Stimulated activated CD4-positive, alpha-beta T cell treated with anti-CD3 and anti-CD28 coated beads, TNF-alpha, amount 100 ng/mL, for 48 hours (primary cell): ENCODE results near the gene LYL1.
"Not testable (repeated sequence)": the region's sequence is repeated elsewhere in the genome, so short reads cannot be mapped to it uniquely, and the experiment has no call there.

Experiments
- DNase-seq, 3 donors: peaks; one replicate each; pipeline ENCODE4 v3.0.0-alpha.2; 2020; ENCODE audit warnings: low read depth in 3 of 3

Gene LYL1

GRCh38 chr19:13102666-13103580 lies at the start of gene LYL1:
LYL1 (minus strand) TSS chr19:13102858; CDS start chr19:13101171, 1,687 bp downstream.
- no peak for DNase-seq

- DNase-seq, result peak; percentile 91 to 92 (median 91)
These were observed 49.1 kb upstream of the LYL1 start for GRCh38 chr19:13151605-13152355.

GRCh38 chr19:13150931-13151604 lies 48.4 kb upstream of the LYL1 start:
- DNase-seq, result no peak

DNA sequence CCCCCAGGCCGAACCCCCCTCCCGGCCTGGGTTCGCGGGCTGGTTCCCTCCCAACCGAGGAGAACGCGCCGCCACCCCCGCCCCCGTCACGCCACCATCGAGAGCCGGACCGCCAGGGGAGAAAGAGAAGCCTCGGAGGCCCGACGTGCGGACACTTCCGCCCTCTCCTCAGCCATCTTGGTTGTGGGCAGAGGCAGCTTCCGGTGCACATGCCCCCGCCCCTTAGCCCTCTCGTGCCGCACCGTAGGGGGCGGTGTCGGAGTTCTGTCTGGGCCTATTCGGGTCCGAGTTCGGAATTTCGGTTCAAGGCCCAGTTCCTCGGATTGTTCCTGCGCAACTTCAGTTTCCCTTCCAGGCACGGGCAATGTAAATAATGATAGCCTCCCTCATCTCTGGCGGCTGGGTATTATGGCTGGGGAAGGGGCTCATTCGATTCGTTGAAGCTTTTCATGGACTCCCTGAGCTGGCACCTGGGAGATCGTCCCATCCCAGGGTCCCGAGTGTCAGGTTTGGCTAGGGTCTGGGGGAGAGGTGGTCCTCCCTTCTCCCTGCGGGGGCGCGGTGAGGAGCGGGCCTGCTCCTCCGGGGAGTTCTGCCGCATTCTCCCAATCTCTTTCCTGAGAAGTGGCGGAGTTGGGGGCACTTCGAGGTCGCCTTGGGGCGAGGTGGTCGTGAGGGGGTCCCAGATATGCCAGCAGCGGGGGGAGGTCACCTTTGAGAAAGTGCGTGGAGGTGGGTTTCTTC lies 47.7 kb upstream of the LYL1 start, which contains the start of the genes IER2 and STX10:
Gene IER2, plus strand, starts transcription at position 225 of the 744 bp plus-strand sequence. CDS start 2,776 bp downstream, outside the sequence.
Gene STX10, minus strand, starts transcription at position 189 of the 744 bp plus-strand sequence. CDS start 202 bp downstream, outside the sequence.
- peak; percentile 87 to 89 (median 88) for DNase-seq

DNA sequence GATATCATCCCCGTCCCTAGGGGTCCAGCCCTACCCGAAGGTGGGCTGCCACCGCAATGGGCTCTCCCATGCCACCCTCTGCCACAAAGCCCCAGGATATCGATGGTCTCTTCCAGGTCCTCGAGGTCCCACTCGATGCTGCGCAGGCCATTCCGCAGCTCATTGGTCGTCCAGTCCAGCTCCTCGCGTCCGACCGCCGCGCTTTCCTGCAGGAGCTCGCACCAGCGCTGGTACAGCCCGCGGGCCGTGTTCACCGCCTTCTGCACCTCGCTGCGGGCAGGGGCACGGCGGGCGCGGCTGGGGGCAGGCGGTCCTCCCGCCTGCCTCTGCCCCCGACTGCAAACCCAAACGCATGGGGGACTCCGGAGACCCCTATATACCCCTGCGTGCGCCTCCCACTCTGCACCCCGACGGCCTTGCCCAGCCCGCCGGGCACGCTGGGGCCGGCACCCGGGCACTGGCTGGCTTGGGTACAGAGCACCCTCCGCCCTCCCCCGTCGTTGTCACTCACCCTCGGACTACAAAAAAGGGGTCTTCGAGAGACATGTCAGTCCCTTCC lies 47.0 kb upstream of the LYL1 start:
- DNase-seq, result no peak

GRCh38 chr19:13149173-13149627 lies 46.5 kb upstream of the LYL1 start:
- not testable (repeated sequence) for DNase-seq

DNA sequence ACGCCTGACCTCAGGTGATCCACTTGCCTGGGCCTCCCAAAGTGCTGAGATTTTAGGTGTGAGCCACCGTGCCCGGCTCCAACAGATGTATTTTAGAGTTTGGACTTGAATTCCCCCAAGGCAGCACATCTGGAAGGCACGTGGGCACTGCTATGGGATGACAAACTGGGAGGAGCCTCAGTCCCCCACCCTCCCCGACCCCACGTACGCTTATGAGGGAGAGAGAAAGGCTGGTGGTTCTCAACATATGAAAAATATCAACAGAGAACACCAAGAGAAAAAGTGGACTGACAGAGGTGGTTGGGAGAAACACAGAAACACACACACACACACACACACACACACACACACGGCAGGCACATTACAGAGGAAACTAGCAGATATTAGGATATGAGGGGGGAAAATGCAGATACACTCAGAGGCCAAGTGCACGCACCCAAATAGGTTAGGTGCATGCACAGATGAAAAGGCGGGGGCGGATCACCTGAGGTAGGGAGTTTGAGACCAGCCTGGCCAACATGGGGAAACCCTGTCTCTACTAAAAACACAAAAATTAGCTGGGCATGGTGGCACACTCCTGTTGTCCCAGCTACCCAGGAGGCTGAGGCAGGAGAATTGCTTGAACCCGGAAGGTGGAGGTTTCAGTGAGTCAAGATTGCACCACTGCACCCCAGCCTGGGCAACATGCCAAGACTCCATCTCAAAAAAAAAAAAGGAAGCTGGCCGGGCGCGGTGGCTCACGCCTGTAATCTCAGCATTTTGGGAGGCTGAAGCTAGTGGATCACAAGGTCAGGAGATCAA lies 44.3 kb upstream of the LYL1 start:
- DNase-seq, result no peak

DNA sequence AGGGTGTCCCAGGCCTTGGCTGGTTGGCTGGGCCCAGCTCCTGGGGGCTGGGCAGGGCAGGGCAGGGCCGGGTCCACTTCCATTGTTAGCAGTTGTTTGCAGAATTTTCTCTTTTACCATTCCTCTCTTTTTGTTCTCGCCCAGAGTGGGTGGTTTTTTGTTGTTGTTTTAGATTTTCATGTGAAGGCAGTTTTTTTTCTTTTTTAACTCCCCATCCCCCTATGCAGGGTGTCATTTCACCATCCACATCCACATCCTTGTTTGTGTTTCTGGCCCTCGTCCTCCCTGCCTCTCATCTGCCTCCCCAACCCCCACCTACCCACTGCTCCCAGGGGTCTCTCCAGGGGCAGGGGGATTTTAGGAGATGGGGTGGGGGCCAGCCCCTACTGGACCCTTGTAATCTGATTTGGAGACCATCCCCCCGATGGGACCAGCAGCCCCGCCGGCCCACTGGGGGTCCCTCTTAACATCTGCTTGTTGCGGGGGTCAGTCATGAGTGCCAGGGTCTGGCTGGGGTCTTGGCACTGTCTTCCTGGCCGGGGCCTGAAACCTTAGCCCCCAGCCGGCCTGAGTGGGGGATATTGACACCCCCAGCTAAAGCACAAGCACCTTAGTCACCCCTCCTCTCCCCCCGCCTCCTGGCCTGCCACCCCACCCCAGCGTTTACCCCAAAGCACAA lies 37.1 kb upstream of the LYL1 start:
- no peak for DNase-seq

- DNase-seq, result no peak
These were observed 36.2 kb upstream of the LYL1 start for GRCh38 chr19:13138916-13139198.

- no peak for DNase-seq
These were observed 35.7 kb upstream of the LYL1 start for GRCh38 chr19:13138171-13138915.

- no peak for DNase-seq
These were observed 34.7 kb upstream of the LYL1 start for GRCh38 chr19:13137290-13137794.

DNA sequence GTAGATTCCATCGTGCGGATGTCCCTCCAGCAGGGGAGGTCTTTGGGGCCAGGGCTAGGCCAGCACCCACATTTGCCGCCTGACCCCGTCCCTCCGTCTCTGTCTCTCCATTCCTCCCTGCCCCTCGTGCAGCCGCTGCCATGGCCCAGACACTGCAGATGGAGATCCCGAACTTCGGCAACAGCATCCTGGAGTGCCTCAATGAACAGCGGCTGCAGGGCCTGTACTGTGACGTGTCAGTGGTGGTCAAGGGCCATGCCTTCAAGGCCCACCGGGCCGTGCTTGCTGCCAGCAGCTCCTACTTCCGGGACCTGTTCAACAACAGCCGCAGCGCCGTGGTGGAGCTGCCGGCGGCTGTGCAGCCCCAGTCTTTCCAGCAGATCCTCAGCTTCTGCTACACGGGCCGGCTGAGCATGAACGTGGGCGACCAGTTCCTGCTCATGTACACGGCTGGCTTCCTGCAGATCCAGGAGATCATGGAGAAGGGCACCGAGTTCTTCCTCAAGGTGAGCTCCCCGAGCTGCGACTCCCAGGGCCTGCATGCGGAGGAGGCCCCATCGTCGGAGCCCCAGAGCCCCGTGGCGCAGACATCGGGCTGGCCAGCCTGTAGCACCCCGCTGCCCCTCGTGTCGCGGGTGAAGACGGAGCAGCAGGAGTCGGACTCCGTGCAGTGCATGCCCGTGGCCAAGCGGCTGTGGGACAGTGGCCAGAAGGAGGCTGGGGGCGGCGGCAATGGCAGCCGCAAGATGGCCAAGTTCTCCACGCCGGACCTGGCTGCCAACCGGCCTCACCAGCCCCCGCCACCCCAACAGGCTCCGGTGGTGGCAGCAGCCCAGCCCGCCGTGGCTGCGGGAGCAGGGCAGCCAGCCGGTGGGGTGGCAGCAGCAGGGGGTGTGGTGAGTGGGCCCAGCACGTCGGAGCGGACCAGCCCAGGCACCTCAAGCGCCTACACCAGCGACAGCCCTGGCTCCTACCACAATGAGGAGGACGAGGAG lies 32.7 kb upstream of the LYL1 start:
- no peak for DNase-seq

DNA sequence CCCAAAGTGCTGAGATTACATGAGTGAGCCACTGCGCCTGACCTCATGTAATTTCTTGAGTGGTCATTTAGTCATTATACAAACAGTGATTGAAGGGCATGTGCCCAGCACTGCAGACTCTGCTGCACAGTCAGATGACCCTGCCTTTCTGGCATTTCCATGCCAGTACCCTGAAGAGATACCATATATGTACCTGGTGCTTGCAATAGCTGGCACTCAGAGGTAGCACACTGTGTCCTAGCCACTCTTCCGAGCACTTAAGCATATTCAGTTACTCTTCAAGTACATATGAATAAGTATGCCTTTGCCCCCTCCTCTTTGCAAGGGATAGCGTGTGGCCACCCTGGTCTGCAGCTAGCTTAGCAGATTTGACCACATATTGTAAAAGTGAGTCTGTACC lies 32.0 kb upstream of the LYL1 start:
- DNase-seq, result no peak

DNA sequence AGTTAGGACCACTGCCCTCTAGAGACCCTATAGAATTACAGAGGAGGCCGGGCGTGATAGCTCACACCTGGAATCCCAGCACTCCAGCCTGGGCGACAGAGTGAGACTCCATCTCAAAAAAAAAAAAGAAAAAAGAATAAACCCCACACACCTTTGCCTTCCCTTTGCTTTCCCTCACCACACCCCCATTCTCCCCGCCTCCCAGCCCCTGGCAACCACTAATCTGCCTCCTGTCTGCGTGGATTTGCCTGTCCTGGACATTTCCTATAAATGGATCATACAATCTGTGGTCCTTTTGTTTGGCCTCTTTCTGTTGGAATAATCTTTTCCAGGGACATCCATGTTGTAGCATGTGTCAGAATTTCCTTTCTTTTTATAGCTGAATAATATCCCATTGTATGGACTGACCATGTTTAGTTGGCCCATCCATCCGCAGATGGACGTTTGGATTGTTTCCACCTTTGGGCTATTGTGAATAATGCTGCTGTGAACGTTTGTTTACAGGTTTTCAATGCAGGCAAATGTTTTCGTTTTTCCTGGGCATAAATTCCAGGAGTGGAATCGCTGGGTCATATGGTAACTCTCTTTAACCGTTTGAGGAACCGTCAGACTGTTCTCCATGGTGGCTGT lies 30.7 kb upstream of the LYL1 start:
- no peak for DNase-seq

DNA sequence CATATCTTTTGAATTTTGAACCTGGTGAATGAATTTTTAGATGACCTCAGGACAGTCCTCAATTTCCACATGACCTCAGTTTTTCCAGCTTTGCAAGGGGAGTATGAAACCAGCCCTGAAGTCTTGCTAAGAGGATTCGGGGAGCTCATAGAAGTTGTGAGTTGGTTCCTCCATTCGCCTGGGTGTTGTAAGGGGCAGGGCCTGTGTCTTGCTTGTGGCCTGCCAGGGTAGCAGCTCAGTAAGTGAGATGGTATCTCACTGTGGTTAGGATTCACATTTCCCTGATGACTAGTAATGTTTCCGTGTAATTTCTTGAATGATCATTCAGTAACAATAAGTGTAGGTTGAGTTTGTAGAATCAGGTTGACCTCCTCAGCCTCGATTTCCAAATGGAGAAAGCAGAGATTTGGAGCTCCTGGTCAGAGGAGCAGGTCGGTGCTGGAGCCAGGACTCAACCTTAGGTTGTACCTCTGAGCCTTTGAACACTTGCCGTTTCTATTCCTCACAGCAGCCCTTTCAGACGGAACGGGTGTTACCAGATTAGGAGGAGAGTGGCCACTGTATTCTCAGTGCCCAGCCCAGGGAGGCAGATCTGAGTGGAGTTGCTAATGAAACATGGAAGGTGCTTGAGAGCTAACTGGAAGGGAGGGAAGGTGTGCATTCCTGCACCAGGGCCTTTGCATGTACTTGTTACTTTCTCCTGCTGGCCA lies 30.0 kb upstream of the LYL1 start:
- DNase-seq, result peak in 2 of 3 donors; percentile 55 to 74

GRCh38 chr19:13130886-13131490 lies 28.3 kb upstream of the LYL1 start:
- no peak for DNase-seq
